ACHN (cell line): ENCODE data around the gene FBH1.
"Not testable (repeated sequence)": the region's sequence is repeated elsewhere in the genome, so short reads cannot be mapped to it uniquely, and the experiment has no call there.

Source experiments
- DNase-seq: peaks from one replicate; pipeline ENCODE4 v3.0.0-alpha.2; 2015
- in situ Hi-C: cut with HindIII; loops from 2 replicates; pipeline ENCODE4 v1.10.0; 2017; ENCODE audit warnings: low sequenced_read_pairs, low pct_ligation_motif_present, low pct_unique_long_range_greater_than_20kb

Gene FBH1

GRCh38 chr10:5869156-5869555 is 20.9 kb upstream of the FBH1 start:
- DNase-seq: no peak
- in situ Hi-C loops: no loop called here

GRCh38 chr10:5871596-5871995 is 18.4 kb upstream of the FBH1 start:
- in situ Hi-C loops: no loop called here

DNA sequence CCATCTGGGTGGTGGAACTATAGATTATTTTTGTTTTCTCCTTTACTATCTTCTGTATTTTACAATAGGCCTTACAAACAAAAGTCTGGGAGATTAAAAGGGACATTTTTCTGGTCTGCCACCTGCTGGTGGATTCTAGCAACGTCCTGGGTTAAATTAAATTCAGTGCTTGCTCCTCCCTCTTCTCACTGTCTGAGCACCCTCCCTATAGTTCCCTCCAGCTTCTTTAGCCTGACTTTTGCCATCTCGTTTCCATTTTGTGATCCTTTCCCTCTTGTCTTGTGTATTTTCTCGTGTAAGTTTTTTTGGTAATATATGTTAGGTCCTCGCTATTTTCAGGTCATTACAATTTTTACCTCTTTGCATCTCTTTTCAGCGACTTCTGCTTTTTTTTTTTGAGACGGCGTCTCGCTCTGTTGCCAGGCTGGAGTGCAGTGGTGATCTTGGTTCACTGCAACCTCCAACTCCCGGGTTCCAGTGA is 16.5 kb upstream of the FBH1 start:
- in situ Hi-C loops: no loop called here
- peak; percentile 61 for DNase-seq

More at GRCh38 chr10:5871596-5871995, 18.4 kb upstream of the FBH1 start:
- DNase-seq: no peak

- in situ Hi-C loops: no loop called here
- no peak for DNase-seq
Observed at GRCh38 chr10:5876181-5876768, 13.8 kb upstream of the FBH1 start.

DNA sequence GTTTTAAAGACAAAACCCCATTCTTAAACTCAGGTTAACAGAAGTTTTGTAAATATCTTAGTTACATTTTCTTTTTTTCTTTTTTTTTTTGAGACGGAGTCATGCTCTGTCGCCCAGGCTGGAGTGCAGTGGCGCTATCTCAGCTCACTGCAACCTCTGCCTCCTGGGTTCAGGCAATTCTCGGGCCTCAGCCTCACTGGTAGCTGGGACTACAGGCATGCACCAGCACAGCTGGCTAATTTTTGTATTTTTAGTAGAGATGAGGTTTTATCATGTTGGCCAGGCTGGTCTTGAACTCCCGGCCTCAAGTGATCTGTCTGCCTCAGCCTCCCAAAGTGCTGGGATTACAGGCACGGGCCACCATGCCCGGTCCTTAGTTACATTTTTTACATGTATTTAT is 13.0 kb upstream of the FBH1 start:
- in situ Hi-C loops, DNase-seq: not testable (repeated sequence)

- DNase-seq: no peak
- in situ Hi-C loops: no loop called here
Observed at GRCh38 chr10:5882961-5883360, 7.1 kb upstream of the FBH1 start.

- in situ Hi-C loops: no loop called here
- DNase-seq: no peak
Observed at GRCh38 chr10:5885619-5886018, 4.4 kb upstream of the FBH1 start.

- in situ Hi-C loops: no loop called here
- DNase-seq: no peak
Observed at GRCh38 chr10:5887029-5887428, 3.0 kb upstream of the FBH1 start.

GRCh38 chr10:5887641-5888040 is 2.4 kb upstream of the FBH1 start:
- in situ Hi-C loops: no loop called here
- DNase-seq: no peak

GRCh38 chr10:5888351-5888750 is 1.7 kb upstream of the FBH1 start:
- in situ Hi-C loops: no loop called here
- no peak for DNase-seq

GRCh38 chr10:5888843-5889623 is 1.0 kb upstream of the FBH1 start:
- DNase-seq: peak; percentile 31
- in situ Hi-C loops: no loop called here

- in situ Hi-C loops: no loop called here
- DNase-seq: peak; percentile 9
Observed at GRCh38 chr10:5890452-5890915, 441 bp downstream of the FBH1 start.

GRCh38 chr10:5891009-5891408 is 966 bp downstream of the FBH1 start:
- in situ Hi-C loops: no loop called here
- DNase-seq: no peak

GRCh38 chr10:5892007-5892406 is 2.0 kb downstream of the FBH1 start:
- no peak for DNase-seq
- in situ Hi-C loops: no loop called here

GRCh38 chr10:5893321-5893720 is 3.3 kb downstream of the FBH1 start:
- no peak for DNase-seq
- in situ Hi-C loops: no loop called here

DNA sequence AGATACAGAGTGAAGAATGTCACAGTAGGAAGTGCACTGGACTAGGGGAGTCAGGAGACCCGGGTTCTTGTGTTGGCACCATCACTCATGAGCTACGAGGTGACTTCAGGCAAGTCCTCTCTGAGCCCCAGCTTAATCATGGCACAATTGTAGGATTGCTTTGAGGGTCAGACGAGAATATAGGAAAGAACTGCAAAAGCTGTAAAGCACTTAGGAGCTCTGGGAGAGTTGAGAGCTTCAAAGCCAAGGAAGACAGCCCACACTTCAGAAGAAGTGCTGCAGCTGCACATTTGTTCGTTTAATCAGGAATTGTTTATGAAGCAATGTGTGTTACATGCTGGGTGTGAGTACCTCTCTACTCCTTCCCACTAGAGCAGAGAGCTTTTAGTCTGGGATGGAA is 4.4 kb downstream of the FBH1 start:
- in situ Hi-C loops: no loop called here
- DNase-seq: no peak

GRCh38 chr10:5894873-5895272 is 4.8 kb downstream of the FBH1 start:
- in situ Hi-C loops: no loop called here
- no peak for DNase-seq

DNA sequence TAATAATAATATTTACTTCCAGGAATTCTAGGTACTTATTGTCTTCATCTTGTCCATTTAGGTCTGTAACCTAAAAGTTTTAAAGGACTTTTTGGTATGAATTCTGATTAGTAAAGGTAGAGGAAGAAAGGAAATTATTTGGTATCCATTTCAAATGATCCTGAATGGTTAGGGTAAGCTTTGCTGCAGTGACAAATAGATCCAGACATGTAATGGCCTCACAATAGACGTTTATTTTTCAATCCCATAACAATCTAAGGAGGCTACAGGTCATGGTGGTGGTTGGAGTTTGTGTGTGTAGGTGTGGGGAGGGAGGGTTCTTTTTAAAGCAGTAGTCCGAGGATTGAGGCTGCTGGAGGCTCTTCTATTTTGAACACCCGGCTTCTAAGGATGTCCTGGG is 5.3 kb downstream of the FBH1 start:
- in situ Hi-C loops: no loop called here
- DNase-seq: no peak

GRCh38 chr10:5895804-5896203 is 5.8 kb downstream of the FBH1 start:
- DNase-seq: no peak
- in situ Hi-C loops: no loop called here
